GM12878 (cell line): ENCODE data around the gene PMAIP1. TPM values are rescaled to one million over a fixed set of nuclear protein-coding genes. Genes with fewer than 3 reads are reported as not detected.
A peak's percentile ranks its signal among the peaks of the same experiment; 100 is the strongest.

Experiments
- CBX3 ChIP-seq: fragments of 200-600 bp; sonication (generic); IDR thresholded peaks from 2 replicates; pipeline ENCODE4 v1.6.1; 2016; ENCODE audit warnings: low read depth, borderline replicate concordance
- CEBPB ChIP-seq, 2 experiments: fragments of 150-350 bp in 1 of 2; IDR thresholded peaks; 2 replicates each; pipeline ENCODE4 v1.6.1; 2012 to 2014; ENCODE audit warnings: low read depth in 2 of 2, low read length in 2 of 2, borderline replicate concordance in 1 of 2, inconsistent platforms in 1 of 2
- CHD2 ChIP-seq: IDR thresholded peaks from 2 replicates; pipeline ENCODE4 v1.6.1; 2011; ENCODE audit warnings: low read depth, low read length, improper control_type of control experiment, borderline replicate concordance
- CHD4 ChIP-seq: fragments of 200-600 bp; sonication (generic); IDR thresholded peaks from 2 replicates; pipeline ENCODE4 v1.6.1; 2016; ENCODE audit warnings: mild to moderate bottlenecking
- CTCF ChIP-seq, 3 experiments: IDR thresholded peaks in 2 of 3; conservative IDR thresholded peaks in 1 of 3; 2 replicates each; pipeline ENCODE4 v1.5.1; 2011; ENCODE audit warnings: low read depth in 3 of 3, low read length in 3 of 3, mild to moderate bottlenecking in 3 of 3, control low read depth in 2 of 3, moderate library complexity in 2 of 3, inconsistent platforms in 1 of 3, mixed read lengths in 1 of 3; ENCODE audit not compliant: control insufficient read depth in 2 of 3, insufficient read depth in 1 of 3; ENCODE audit errors: extremely low read depth in 1 of 3
- EED ChIP-seq: sonication (generic); IDR thresholded peaks from 2 replicates; pipeline ENCODE4 v1.6.1; 2016; ENCODE audit warnings: antibody characterized with exemption, low read depth
- ELK1 ChIP-seq: IDR thresholded peaks from 2 replicates; pipeline ENCODE4 v1.6.1; 2012; ENCODE audit warnings: low read depth, low read length, improper control_type of control experiment
- EP300 ChIP-seq, 2 experiments: fragments of 150-350 bp in 1 of 2; IDR thresholded peaks; 2 replicates each; pipeline ENCODE4 v1.6.1; 2011 to 2012; ENCODE audit warnings: low read depth in 2 of 2, low read length in 2 of 2, borderline replicate concordance in 1 of 2, improper control_type of control experiment in 1 of 2, inconsistent platforms in 1 of 2; ENCODE audit not compliant: control insufficient read depth in 1 of 2
- ESRRA ChIP-seq: IDR thresholded peaks from 2 replicates; pipeline ENCODE4 v1.6.1; 2012; ENCODE audit warnings: mild to moderate bottlenecking, low read length, improper control_type of control experiment
- GATAD2B ChIP-seq: fragments of 450-650 bp; conservative IDR thresholded peaks from 2 replicates; pipeline ENCODE4 v1.6.1; 2017; ENCODE audit warnings: low read depth, mild to moderate bottlenecking, moderate library complexity
- IRF4 ChIP-seq: IDR thresholded peaks from 2 replicates; pipeline ENCODE4 v1.6.1; 2011; ENCODE audit warnings: low read depth, low read length
- JUND ChIP-seq: IDR thresholded peaks from 2 replicates; pipeline ENCODE4 v1.6.1; 2012; ENCODE audit warnings: low read depth, mild to moderate bottlenecking, low read length, improper control_type of control experiment, moderate library complexity
- MAX ChIP-seq: IDR thresholded peaks from 2 replicates; pipeline ENCODE4 v1.6.1; 2012; ENCODE audit warnings: low read depth, low read length, improper control_type of control experiment
- MTA2 ChIP-seq: fragments of 450-650 bp; IDR thresholded peaks from 2 replicates; pipeline ENCODE4 v1.6.1; 2016; ENCODE audit warnings: low read depth, mild to moderate bottlenecking, moderate library complexity
- MXI1 ChIP-seq: fragments of 150-350 bp; IDR thresholded peaks from 2 replicates; pipeline ENCODE4 v1.6.1; 2011; ENCODE audit warnings: low read depth, mild to moderate bottlenecking, inconsistent platforms, low read length, improper control_type of control experiment
- POLR2AphosphoS5 ChIP-seq: IDR thresholded peaks from 2 replicates; pipeline ENCODE4 v1.6.1; 2011; ENCODE audit warnings: mild to moderate bottlenecking, low read length, inconsistent platforms
- POU2F2 ChIP-seq: IDR thresholded peaks from 3 replicates; pipeline ENCODE4 v1.6.1; 2011; ENCODE audit warnings: low read depth, mild to moderate bottlenecking, low read length, borderline replicate concordance
- RELB ChIP-seq: fragments of 450-650 bp; IDR thresholded peaks from 2 replicates; pipeline ENCODE4 v1.6.1; 2017; ENCODE audit warnings: low read depth, mild to moderate bottlenecking, moderate library complexity
- SKIL ChIP-seq: fragments of 450-650 bp; IDR thresholded peaks from 2 replicates; pipeline ENCODE4 v1.6.1; 2017; ENCODE audit warnings: mild to moderate bottlenecking, low read depth, inconsistent platforms; ENCODE audit not compliant: poor library complexity, severe bottlenecking
- SREBF1 ChIP-seq: IDR thresholded peaks from 2 replicates; pipeline ENCODE4 v1.6.1; 2012; ENCODE audit warnings: mild to moderate bottlenecking, low read length
- SREBF2 ChIP-seq: IDR thresholded peaks from 2 replicates; pipeline ENCODE4 v1.6.1; 2012; ENCODE audit warnings: mild to moderate bottlenecking, low read length
- STAT3 ChIP-seq: IDR thresholded peaks from 2 replicates; pipeline ENCODE4 v1.6.1; 2011; ENCODE audit warnings: low read depth, low read length, improper control_type of control experiment
- ZNF24 ChIP-seq: fragments of 450-650 bp; IDR thresholded peaks from 2 replicates; pipeline ENCODE4 v1.6.1; 2017; ENCODE audit warnings: antibody characterized with exemption, mild to moderate bottlenecking
- ZNF274 ChIP-seq: IDR thresholded peaks from one replicate; pipeline ENCODE4 v1.8.0; 2011; ENCODE audit not compliant: insufficient read length, insufficient read depth
- polyA plus RNA-seq, 11 experiments: library from polyadenylated mRNA; depleted of rRNA in 4 of 11; unstranded in 6 of 11; stranded (reverse) in 5 of 11; fragments of >200 nt; fragmentation: Nextera tagmentation in 4 of 11; fragmentation: Illumina TruSeq in 1 of 11; extraction: Ambion mirVana in 4 of 11; extraction: Trizol in 1 of 11; gene quantifications; 1 replicate in 1 of 11; 2 replicates in 10 of 11; pipeline versions ENCODE4 v1.2.1 to v1.2.3, GENCODE V29; 2011 to 2016; ENCODE audit warnings: inconsistent platforms in 2 of 11, missing spikeins in 2 of 11, low read depth in 1 of 11
- total RNA-seq, 4 experiments: library from RNA; depleted of rRNA in 3 of 4; stranded (reverse); fragments of >200 nt in 3 of 4; fragmentation: Illumina TruSeq in 1 of 4; extraction: Trizol in 1 of 4; gene quantifications; 2 replicates each; pipeline versions ENCODE4 v1.2.1 to v1.2.3, GENCODE V29; 2013 to 2021

The PMAIP1 gene
- total and polyA plus RNA-seq, 10 of the 15 experiments (the other 5 are each of a cell fraction or from before 2014, with no cell fraction given), result 74.0 to 219 (median 112) TPM

- peak; percentile 94 for TF ChIP-seq RELB
- TF ChIP-seq EP300 (IDR thresholded peaks at IDR 0.05; ENCODE audit: borderline replicate concordance in 1 of 2, control insufficient read depth in 1 of 2, low read depth in 2 of 2, low read length in 2 of 2), result peak; percentile 88 to 95
- TF ChIP-seq CHD2, result peak; percentile 66; the same call in 1 of the 2 replicates
- peak; percentile 90 for TF ChIP-seq IRF4
- peak; percentile 48; the same call in 1 of the 3 replicates for TF ChIP-seq POU2F2
- TF ChIP-seq MTA2, result peak; percentile 82
- TF ChIP-seq ELK1, result no peak
- TF ChIP-seq ZNF24, result 0 out of 2 replicates have a peak, but pooled peaks have one; percentile 7
- TF ChIP-seq CTCF (IDR thresholded peaks at IDR 0.05 in 2 of 3, conservative IDR thresholded peaks at IDR 0.05 in 1 of 3; ENCODE audit: control insufficient read depth in 2 of 3, extremely low read depth in 1 of 3, insufficient read depth in 1 of 3, low read depth in 3 of 3, low read length in 3 of 3), result no peak
- no peak for TF ChIP-seq CBX3
- peak; percentile 94 for TF ChIP-seq EED
- TF ChIP-seq ZNF274, result no peak
- peak; percentile 75 for TF ChIP-seq SKIL
- 0 out of 2 replicates have a peak, but pooled peaks have one; percentile 19 for TF ChIP-seq SREBF1
- TF ChIP-seq JUND, result peak; percentile 72; the same call in 1 of the 2 replicates
- peak in 1 of 2 experiments; percentile 68; a peak in 1 of 4 replicates for TF ChIP-seq CEBPB (IDR thresholded peaks at IDR 0.05; ENCODE audit: borderline replicate concordance in 1 of 2, low read depth in 2 of 2, low read length in 2 of 2)
- TF ChIP-seq STAT3, result no peak
- no peak for TF ChIP-seq MXI1
- TF ChIP-seq GATAD2B, result no peak; the same call in 1 of the 2 replicates
- no peak for TF ChIP-seq SREBF2
- no peak for TF ChIP-seq CHD4
- TF ChIP-seq POLR2AphosphoS5, result 0 out of 2 replicates have a peak, but pooled peaks have one; percentile 59
- TF ChIP-seq ESRRA, result 0 out of 2 replicates have a peak, but pooled peaks have one; percentile 57
- no peak for TF ChIP-seq MAX
Measured at GRCh38 chr18:59885579-59886163, 14.1 kb upstream of the PMAIP1 start (continued).
